GM18520 (cell line): Measurements from ENCODE around the gene GRIN2D.

Source experiments
- ATAC-seq: cut with Tn5 transposase; IDR thresholded peaks from one replicate; pipeline ENCODE4 v1.9.1; 2021; ENCODE audit not compliant: unreplicated experiment

The GRIN2D gene

GRCh38 chr19:48393559-48394330, at the start of gene GRIN2D:
TSS of gene GRIN2D (plus strand) at chr19:48393668. CDS start at chr19:48398393, 4,725 bp downstream.
- no peak for ATAC-seq

- no peak for ATAC-seq
These were observed 48.6 kb upstream of the GRIN2D start for GRCh38 chr19:48344892-48345291.

- ATAC-seq = no peak
These were observed 47.3 kb upstream of the GRIN2D start for GRCh38 chr19:48346191-48346590.

- no peak for ATAC-seq
These were observed 45.4 kb upstream of the GRIN2D start for GRCh38 chr19:48348045-48348444.

- ATAC-seq = no peak
These were observed 44.7 kb upstream of the GRIN2D start for GRCh38 chr19:48348737-48349136.

DNA sequence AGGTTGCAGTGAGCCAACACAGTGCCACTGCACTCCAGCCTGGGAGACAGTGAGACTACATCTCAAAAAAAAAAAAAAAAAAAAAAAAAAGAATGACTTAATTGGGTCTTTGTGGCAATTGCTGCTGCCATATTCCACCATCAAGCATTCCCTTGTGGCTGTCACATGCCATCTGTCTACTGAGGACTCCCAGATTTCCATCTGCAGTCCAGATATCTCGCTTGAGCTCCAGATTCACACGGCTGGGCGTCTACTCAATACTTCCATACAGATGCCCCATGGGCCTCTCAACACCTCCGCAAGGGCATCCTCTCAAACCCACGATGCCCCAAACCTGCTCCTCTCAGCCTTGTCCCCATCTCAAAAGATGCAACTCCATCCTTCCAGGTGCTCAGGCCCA, 42.6 kb upstream of the GRIN2D start:
- ATAC-seq = no peak

- no peak for ATAC-seq
These were observed 42.1 kb upstream of the GRIN2D start for GRCh38 chr19:48351341-48351752.

GRCh38 chr19:48353677-48354076, 39.8 kb upstream of the GRIN2D start:
- no peak for ATAC-seq

DNA sequence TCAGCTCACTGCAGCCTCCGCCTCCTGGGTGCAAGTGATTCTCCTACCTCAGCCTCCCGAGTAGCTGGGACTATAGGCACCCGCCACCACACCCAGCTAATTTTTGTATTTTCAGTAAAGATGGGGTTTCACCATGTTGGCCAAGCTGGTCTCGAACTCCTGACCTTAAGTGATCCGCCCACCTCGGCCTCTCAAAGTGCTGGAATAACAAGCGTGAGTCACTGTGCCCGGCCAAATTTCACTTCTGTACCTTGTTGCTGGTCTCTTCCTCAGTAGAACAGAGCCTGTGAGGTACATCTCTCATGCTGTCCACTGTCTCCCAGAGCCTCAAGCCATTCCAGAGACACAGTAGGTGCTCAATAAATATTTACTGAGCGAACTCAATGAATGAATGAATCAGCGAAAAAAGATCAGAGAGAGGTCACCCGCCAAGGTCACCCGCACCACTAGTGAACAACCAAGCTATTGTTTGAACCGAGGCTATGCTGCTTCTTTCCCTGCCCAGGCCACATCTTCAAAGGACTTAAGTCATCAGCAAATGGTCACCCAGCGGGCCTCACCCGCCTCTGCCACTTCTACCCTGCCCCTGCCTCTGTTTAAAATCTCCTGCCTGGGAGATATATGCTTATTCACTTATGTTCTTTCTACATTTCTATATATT, 39.0 kb upstream of the GRIN2D start:
- no peak for ATAC-seq

- ATAC-seq = no peak
These were observed 38.0 kb upstream of the GRIN2D start for GRCh38 chr19:48355365-48355954.

GRCh38 chr19:48359123-48359522, 34.3 kb upstream of the GRIN2D start:
- ATAC-seq = no peak

GRCh38 chr19:48361912-48362311, 31.6 kb upstream of the GRIN2D start:
- ATAC-seq = no peak

DNA sequence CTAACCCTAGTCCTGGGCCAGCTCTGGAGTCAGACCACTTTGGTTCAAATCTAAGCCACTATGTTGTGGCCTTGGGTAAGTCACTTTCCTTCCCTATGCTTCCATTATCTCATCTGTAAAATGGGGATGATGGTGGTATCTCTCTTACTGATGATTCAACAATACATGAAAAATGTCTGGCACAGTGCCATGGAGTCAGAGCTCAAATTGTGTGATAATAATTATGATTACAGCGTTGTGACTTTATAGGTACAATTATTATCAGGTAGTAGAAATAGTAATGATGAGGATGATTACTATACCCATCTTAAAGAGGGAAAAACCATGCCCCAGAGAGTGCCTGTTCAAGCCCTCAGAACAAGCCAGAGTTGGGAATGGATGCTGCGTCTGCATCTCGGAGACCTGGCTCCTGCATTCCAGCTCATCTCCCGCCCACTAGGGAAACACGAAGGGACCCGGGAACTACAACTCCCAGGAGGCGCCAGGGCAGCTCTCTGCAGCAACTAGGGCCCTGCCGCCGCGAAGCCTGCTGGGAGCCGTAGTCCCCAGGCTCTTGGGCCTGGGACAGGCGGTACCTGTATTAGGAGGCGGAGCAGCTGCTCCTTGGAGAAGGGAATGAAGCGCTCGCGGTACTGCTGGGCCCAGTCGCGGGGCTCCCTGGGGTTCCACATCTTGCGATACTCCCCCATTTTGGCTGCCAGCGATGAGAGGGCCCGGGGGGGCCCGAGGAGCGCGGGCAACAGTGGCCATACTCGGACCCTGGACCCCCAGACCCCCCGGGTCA, 30.6 kb upstream of the GRIN2D start:
- peak; percentile 43 for ATAC-seq

GRCh38 chr19:48363500-48363809, 30.0 kb upstream of the GRIN2D start:
- ATAC-seq = no peak

- ATAC-seq = peak; percentile 81
These were observed 29.5 kb upstream of the GRIN2D start, which contains the start of the genes SYNGR4 and TMEM143 for GRCh38 chr19:48363810-48364597. TSS of gene SYNGR4 (plus strand) at chr19:48364367. CDS start at chr19:48365843, 1,476 bp downstream. TSS of gene TMEM143 (minus strand) at chr19:48363940. CDS start at chr19:48363920, 20 bp downstream.

- ATAC-seq = no peak
These were observed 28.7 kb upstream of the GRIN2D start for GRCh38 chr19:48364598-48365348.

DNA sequence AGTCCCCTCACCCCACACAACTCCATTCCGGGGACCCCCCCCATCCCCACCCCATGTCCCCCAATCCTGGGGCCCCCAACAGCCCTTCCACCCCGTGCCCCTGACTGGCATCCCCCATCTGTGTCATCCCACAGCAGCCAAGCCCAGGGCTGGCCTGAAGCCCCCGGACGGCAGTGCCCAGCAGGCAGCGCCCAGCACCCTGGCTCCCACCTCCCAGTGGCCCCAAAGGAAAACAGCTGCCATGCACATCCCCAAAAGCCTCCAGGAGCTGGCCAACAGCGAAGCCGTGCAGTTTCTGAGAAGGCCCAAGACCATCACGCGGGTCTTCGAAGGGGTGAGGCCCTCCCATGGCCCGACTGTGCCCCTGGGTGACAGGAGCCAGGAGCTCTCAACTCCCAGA, 27.9 kb upstream of the GRIN2D start:
- ATAC-seq = no peak

DNA sequence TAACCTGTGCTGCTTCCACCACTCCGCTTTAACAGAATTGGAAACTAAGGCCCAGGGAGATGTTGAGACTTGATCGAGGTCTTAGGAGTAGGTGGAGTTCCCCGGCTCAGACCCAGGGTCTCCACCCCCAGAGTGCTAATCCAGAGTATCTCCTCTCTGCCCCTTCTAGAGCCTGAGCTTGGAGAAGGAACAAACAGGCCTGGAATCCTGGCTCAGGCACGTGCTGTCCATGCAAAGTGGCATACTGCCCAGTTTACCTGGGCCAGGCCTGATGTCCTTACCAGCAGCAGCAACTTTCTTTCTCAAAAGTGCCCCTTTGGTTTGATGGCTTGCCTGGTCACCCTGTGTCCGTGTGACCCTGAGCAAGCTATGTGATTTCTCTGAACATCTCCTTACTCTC, 25.6 kb upstream of the GRIN2D start:
- no peak for ATAC-seq

GRCh38 chr19:48368936-48369335, 24.5 kb upstream of the GRIN2D start:
- no peak for ATAC-seq

DNA sequence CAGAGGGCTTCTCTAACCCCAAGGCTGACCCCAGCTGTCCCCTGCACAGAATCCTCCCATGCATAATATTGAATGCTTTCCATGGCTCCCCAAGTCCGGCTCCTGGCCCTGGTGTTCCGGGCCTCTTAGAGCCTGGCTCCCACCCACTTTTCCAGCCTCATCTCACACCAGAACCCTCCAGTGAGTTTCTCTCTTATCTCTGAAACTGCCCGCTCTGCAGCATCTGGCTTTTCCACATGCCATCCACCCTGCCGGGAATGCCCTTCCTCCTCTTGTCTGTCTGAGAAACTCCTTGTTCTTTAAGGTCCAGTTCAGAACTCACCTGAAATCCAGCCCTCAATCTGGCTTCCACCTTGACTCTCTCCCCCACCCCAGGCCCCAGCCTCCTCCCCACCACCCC, 22.5 kb upstream of the GRIN2D start:
- ATAC-seq = no peak
